DMS 273 treated with DMSO at 0.1 percent for 48 hours (cell line): ENCODE results near the gene FNDC3B.

ENCODE experiments used
- DNase-seq: peaks from one replicate; lab custom pipeline; 2025; lab: John Stamatoyannopoulos, UW

The FNDC3B gene

GRCh38 chr3:172170073-172170709, 130.8 kb downstream of the FNDC3B start:
- DNase-seq, result no peak

- DNase-seq, result no peak
Observed at GRCh38 chr3:172170841-172171240, 131.5 kb downstream of the FNDC3B start.

- no peak for DNase-seq
Observed at GRCh38 chr3:172171396-172172075, 132.2 kb downstream of the FNDC3B start.

DNA sequence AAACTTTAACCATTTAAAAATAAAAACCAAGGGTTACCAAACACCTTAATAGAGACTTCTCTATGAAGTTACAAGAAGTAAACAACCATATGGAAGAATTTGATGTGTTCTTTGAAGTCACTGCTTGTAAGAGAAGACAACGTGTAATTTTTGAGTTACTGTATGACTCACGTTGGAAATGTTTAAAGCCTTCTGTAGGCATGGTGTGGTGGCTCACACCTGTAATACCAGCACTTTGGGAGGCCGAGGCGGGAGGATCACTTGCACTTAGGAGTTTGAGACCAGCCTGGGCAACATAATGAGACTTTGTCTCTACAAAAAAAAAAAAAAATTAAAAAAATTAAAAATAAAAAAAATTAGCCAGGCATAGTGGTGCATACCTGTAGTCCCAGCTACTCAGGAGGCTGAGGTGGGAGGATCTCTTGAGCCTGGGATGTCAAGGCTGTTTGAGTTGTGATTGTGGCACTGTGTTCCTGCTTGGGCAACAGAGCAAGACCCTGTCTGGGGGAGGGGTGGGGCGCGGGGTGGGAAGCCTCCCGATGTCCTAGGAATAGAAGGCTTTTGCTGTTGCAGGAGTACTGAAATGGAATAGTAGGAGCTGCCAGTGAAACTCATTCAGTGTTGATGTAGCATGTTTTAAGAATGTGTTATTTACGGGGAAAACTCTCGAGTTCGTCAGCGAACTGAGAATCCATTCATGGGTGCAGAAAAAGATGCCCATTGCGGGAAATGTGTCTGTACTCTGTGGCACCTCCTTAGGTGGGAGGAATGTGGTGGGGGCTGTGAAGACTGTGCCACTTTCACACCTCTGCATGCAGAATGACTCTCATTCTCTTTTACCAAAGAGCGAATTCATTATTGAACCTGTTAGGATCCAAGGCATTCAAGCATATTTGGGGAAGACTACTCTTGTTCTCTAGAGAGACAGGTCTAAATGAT, 134.2 kb downstream of the FNDC3B start:
- DNase-seq, result no peak

DNA sequence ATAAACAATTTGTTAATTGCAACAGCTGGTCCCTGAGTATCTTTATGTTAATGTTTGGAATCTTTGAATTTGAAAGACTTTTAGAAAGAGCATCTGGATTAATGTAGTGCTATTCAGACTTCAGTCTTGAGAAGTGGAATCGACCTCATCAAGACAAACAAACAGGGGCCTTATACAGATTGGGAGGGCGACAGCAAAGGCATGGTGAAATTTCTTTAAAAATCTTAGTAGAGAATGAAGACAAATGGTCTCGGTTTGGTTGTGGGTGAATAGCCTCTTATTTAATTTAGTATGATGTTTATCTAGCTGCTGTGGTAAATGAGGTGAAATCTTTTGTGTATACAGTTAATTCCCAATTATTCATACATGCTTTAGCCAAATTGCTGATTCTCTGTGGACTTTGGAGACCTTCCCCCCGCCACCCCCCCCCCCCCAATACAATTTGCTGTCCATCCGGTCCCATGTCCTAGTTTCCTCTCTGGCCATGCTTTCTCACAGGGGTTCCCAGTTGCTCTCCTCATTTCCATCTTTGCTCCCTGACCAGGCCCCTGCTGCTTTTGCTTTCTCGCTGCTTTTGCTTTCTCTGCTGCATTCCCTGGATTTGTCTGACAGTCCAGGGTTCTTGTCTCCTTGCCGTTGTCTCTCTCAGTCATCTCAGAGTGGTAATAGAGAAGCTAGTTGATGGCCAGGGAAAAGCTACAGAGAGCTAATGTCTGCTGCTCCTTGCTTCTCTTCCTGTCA, 135.3 kb downstream of the FNDC3B start:
- DNase-seq, result no peak

DNA sequence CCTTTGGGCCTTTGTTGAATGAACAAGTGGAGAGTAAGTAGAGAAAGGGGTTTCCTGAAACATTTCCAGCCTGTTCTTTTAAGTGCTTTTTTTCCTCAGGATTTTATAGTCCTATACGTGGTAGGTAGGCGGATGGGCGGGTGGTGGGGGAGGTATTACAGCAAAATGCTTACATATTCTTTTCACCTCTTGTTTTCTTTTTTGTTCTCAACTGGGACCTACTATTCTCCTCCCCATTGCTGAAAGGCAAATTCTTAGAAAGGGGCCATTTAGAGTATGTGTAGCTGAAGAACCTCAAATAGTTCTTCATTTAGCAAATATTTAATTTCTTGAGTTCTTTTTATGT, 135.8 kb downstream of the FNDC3B start:
- no peak for DNase-seq

DNA sequence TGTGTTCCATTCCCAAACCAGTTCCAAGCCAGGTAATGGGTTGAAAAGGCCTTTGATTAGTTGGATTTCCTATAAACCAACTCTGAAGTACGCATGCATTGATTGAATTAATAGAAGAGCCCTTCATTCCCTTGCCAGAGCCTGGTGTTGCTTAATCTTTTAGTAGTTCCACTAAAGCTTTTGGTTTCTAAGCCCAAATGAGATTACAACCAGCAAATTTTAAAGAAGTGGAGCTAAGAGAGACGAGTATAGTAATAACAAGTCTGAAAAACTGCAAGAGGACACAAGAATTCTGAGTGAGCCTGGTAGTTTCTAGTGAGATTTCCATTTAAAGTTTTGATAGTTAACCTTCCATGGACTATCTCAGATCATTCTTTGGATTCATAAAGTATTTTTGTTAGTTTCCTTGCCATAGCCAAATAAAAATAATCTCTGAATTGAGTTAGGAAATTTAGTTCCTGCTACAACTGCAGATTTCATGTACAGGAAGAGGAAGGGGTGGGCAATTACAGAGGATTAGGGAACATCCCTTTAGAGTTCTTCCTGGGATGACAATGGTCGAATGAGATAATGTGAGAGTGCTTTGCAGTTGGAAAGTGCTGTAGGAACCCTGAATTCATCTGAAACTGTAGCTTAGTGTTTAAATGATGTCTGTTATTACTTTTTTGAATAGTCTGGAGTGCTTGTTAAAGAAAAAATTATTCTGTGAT, 136.8 kb downstream of the FNDC3B start:
- no peak for DNase-seq

DNA sequence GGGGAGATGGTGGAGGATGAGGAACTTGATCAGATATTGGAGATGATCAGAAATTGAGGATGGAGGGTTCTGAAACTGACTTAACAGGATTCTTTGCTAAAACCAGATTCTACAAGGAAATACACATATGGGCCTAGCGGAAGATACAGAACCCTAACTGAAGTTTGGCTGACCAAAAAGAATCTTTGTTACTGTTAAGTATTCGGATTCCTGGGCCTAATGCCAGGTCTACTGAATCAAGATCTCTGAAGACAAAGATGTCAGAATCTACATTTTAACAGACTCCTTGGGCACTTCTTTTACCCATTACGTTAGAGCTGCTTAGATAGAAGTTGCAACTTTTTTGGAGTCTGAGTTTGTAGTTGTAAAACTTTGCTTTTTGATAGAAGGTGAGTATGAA, 137.7 kb downstream of the FNDC3B start:
- no peak for DNase-seq

DNA sequence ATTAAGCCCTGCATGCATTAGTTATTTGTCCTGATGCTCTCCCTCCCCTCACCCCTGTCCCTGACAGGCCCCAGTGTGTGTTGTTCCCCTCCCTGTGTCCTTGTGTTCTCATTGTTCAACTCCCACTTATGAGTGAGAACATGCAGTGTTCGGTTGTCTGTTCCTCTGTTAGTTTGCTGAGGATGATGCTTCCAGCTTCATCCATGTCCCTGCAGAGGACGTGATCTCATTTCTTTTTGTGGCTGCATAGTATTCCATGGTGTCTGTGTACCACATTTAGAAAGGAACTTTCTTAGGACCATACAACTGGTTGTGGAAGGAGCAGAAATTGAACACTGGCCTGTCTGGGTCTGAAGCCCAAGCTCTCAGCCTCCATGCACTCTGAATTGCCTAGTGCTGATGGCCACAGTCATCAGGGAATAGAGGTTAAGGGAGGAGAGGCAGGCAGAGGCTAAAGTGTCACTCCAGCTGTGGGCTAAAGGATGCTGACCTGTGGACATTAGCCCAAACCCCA, 138.5 kb downstream of the FNDC3B start:
- no peak for DNase-seq

DNA sequence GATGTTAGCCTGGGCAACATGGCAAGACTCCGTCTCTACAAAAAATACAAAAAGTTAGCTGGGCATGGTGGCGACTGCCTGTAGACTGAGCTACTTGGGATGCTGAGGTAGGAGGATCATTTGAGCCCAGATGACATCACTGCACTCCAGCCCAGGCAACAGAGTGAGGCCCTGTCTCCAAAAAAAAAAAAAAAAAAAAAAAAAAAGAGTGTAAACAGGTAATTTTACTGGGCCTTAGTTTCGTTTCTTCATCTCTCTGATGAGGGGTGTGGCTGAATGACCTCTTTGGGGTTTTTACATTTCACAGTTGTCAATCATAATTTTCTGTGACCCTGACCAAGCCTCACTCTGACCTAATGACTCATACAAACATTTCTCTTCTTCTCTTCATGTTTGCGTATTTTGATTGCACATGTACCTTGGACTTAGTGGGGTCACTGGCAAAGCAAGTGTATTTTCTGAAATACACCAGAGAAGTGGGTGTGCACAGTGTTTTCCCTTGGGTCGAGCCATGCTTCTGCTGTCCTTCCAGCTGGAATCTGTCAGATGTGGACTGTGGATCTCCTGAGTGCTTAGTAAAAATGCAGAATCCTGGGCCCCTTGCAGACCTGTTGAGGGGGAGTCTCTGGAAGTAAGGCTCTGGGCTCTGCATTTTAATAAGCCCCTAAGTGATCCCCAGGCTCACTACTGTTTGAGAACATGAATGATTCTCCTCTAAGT, 140.5 kb downstream of the FNDC3B start:
- no peak for DNase-seq

GRCh38 chr3:172180473-172180872, 141.1 kb downstream of the FNDC3B start:
- no peak for DNase-seq

- DNase-seq, result no peak
Observed at GRCh38 chr3:172181932-172182586, 142.7 kb downstream of the FNDC3B start.

DNA sequence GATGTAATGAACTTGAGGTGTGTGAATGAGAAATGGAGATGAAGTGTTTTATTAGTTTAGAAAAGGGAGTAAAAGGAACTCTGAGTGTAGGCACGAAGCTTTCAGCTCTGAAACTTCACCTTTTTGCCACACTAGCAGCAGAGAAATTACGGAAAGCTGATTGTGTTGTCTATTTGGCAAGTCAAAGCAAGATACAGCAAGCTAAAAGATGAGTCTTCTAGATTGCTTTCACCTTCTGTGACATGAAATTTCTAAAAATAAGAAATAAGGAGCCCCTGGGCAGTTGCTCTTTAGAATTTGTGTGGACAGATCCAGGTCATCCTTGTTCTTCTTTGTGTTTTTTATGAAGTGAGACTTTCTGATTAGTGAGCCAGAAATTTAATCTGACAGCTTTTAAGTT, 143.4 kb downstream of the FNDC3B start:
- no peak for DNase-seq

- DNase-seq, result no peak
Observed at GRCh38 chr3:172184106-172184822, 144.9 kb downstream of the FNDC3B start.

DNA sequence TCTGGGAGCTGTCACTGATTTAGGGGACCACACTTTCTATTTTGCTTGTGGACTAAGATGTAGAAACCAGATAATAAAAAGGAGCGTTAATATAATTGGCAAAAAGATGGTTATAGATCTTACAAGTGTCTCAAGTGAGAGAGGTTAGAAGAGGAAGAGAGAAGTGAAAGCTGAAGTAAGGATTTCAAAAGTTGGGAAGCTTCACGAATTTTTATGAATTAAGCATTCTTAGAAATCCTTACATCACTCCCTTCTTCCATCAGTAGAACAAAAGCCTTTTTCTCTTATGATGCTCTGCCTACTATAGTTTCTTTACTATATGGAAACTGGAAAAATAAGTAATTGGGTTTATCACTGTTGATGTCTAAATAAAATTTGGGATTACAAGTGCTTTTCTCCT, 146.5 kb downstream of the FNDC3B start:
- DNase-seq, result no peak

DNA sequence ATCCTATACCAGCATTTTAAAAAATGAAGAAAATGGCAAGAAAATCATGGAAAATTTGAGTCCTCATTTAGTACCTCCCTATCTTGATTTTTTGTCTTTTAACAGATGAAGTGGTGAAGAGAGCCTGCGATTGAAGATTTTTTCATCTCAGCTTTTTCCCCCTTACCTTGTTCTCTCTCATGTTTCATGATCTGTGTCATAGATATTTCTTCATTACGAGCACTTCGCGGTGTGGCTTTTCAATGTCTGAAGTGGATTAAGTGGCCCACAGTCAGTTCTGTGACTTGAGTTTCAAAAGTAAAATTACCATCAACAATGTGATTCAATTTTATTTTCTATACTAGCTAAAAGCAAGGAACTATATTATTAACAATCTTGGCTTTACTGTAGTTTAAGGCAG, 147.2 kb downstream of the FNDC3B start:
- no peak for DNase-seq

- DNase-seq, result no peak
Observed at GRCh38 chr3:172187511-172187910, 148.1 kb downstream of the FNDC3B start.

DNA sequence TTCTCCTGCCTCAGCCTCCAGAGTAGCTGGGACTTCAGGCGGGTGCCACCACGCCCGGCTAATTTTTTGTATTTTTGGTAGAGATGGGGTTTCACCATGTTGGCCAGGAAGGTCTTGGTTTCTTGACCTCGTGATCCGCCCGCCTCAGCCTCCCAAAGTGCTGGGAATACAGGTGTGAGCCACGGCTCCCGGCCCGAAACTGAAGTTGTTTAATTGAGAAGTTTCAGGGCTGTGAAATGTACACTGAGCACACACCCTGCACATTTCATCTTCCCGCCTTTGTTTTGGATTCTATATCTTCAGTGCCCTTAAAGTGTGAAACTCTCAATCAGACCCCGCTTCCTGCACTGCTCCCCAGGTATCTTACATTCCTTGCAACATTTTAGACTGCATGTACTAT, 149.1 kb downstream of the FNDC3B start:
- no peak for DNase-seq

DNA sequence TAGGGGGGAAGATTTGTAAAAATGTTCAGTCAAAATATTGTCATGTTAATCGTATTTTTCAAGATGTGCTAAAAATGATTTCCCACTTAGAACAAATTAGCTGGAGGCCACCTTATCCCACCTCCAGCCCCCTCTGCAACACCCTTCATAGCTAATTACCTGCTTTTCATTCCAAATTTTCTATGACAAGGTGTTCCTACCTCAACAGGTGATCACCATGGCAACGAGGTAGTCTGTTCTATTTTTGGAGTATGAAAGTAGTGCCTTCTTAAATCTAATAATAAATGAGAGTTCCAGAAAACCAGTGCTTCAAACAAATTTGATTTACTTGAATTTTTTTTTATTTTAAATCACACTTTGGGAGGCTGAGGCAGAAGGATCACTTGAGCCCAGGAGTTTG, 149.8 kb downstream of the FNDC3B start:
- no peak for DNase-seq
